DMS153 treated with DMSO at 0.1 percent for 48 hours (cell line): ENCODE measurements around the gene BMPR1B.
"Not testable (repeated sequence)": the region's sequence is repeated elsewhere in the genome, so short reads cannot be mapped to it uniquely, and the experiment has no call there.

ENCODE experiments used
- DNase-seq: peaks from one replicate; lab custom pipeline; 2025; ENCODE audit not compliant: unreplicated experiment; lab: John Stamatoyannopoulos, UW

Gene BMPR1B

GRCh38 chr4:95020521-95020920, 262.8 kb downstream of the BMPR1B start:
- DNase-seq, result no peak

GRCh38 chr4:95021099-95021498, 263.3 kb downstream of the BMPR1B start:
- DNase-seq, result no peak

- no peak for DNase-seq
Observed at GRCh38 chr4:95023110-95023509, 265.4 kb downstream of the BMPR1B start.

DNA sequence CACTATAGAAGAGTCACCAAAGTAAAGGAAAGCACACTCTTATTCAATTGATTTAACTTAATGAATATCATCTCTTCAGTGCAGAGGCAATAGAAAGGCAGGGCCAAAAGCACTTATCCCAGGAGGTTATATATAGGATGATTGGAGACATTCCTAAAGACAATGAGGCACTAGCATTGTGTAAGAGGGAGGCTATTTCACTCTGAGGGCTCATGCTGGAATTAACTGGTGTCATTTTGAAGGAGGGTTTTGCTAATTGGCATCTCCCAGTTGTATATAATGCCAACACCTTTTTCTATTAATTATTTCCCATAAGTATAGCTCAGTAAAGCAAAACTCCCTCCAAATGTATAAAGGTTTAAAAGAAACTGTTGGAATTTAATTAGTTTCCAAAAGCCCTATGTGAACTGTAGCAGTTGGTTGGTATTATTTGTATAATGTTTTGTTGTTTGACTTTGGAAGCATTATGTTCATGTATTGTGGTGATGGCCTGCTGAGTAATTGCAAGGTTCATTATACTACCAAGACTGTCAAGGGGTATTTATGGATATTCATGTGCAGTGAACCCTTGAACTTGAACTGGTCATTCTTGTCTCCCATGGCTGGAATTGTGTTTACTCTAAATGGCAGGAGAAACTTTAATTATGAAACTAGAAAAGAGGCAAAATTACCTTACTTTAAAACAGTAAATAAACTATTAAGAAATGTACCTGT, 270.3 kb downstream of the BMPR1B start:
- no peak for DNase-seq

- DNase-seq, result no peak
Observed at GRCh38 chr4:95038791-95039190, 281.0 kb downstream of the BMPR1B start.

GRCh38 chr4:95044324-95044837, 286.6 kb downstream of the BMPR1B start:
- DNase-seq, result no peak

- DNase-seq, result no peak
Observed at GRCh38 chr4:95045429-95045828, 287.7 kb downstream of the BMPR1B start.

DNA sequence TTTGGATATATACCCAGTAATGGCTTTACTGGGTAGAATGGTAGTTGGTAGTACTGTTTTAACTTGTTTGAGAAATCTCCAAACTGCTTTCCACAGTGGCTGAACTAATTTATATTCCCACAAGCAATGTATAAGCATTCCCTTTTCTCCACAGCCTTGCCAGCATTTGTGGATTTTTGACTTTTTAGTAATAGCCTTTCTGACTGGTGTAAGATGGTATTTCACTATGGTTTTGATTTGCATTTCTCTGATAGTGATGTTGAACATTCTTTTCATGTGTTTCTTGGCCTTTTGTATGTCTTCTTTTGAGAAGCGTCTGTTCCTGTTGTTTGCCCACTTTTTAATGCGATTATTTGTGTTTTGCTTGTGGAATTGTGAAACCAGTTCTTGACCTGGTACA, 290.5 kb downstream of the BMPR1B start:
- DNase-seq, result no peak

- DNase-seq, result no peak
Observed at GRCh38 chr4:95049551-95050233, 291.9 kb downstream of the BMPR1B start.

DNA sequence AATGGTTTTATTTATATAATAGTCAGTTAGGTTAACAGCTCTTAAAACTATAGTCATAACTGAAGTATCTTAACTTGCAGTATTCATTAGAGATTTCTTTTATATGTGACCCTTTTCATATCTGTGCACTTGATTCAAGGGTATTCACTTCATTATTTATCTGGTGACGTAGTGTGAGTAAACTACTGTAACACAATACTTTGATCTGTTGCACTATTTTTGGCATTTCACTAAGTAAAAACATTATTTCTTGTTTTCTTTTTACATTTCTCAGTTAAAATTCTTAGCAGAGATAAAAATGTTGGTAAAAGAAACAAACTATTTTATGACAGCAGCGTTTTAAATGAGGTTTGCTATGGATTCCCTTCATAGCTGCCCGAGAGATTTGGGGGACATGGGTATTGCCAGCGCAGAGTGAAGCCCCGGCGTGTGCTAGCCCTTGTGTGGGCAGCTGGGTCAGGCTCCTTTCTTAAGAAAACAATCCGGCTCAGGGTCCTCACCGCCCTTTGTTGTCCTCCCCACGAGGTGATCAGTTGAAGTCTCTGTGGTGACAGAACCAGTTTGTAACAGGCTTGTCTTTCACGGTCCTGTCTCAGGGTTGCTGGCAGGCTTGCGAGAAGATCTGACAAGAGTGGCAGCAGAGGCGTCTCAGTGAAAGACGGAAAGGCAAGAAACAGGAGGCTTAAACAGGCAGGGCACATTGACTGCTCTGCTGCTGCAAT, 293.4 kb downstream of the BMPR1B start:
- no peak for DNase-seq

DNA sequence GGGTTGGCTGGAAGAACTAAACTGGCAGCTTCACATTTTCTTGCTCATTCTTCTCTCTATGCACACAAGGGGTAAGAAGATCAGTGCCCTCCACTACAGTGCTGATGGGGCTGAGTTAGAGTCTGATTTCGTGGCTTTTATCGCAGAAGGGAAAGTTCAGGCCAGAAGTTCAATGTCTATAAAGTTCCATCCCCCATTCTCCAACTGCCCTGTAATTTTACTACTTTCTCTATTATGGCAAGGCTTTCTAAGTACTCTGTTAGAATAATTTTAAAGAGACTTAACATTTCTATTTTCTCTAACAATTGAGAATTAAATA, 293.9 kb downstream of the BMPR1B start:
- no peak for DNase-seq

GRCh38 chr4:95058991-95059390, 301.2 kb downstream of the BMPR1B start:
- no peak for DNase-seq

DNA sequence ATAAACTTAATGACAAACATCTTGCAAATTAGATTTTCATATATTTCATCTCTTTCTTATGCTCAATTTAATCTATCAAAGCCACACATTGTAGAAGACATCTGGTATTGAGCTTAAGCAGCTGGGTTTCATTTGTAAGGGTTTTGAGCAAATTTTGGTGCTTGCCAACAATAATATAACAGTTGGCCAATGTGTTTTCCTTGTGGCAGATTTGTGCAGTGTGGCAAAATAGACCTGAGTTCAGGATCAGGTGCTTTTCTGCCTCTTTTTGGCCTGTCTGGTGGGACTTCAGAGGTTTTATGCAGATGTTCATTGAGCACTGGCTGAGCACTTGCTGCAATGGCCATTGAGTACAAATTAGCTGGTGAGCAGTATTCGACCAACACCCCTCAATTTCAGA, 301.9 kb downstream of the BMPR1B start:
- DNase-seq, result no peak

- no peak for DNase-seq
Observed at GRCh38 chr4:95061220-95061619, 303.5 kb downstream of the BMPR1B start.

DNA sequence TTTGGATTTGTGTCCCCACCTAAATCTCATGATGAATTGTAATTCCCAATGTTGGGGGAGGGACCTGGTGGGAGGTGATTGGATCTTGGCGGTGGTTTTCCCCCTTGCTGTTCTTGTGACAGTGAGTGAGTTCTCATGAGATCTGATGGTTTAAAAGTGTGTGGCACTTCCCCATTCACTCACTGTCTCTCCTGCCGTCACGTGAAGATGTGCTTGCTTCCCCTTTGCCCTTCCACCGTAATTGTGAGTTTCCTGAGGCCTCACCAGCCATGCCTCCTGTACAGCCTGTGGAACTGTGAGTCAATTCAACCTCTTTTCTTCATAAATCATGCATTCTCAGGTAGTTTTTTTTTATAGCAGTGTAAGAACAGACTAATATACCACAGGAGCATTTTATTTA, 304.0 kb downstream of the BMPR1B start:
- DNase-seq, result not testable (repeated sequence)

- DNase-seq, result no peak
Observed at GRCh38 chr4:95066050-95066449, 308.3 kb downstream of the BMPR1B start.

DNA sequence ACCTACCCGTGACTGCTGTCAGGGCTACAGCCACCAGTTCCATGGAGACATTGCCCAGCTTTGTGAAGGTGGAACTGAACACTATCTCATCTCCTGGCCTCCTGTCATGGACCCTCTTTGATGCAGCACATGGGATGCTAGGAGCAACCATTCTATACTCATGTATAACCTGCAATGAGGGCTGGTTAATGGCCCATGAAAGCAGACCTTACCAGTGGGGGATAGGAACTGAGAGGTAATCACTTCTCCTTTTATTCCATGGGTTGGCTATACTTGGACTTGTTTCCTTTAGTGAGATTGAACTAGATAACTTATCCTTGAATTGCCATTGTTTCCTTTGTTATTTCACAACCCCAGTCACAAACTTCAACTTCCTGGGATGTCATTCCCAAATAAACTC, 310.6 kb downstream of the BMPR1B start:
- no peak for DNase-seq

DNA sequence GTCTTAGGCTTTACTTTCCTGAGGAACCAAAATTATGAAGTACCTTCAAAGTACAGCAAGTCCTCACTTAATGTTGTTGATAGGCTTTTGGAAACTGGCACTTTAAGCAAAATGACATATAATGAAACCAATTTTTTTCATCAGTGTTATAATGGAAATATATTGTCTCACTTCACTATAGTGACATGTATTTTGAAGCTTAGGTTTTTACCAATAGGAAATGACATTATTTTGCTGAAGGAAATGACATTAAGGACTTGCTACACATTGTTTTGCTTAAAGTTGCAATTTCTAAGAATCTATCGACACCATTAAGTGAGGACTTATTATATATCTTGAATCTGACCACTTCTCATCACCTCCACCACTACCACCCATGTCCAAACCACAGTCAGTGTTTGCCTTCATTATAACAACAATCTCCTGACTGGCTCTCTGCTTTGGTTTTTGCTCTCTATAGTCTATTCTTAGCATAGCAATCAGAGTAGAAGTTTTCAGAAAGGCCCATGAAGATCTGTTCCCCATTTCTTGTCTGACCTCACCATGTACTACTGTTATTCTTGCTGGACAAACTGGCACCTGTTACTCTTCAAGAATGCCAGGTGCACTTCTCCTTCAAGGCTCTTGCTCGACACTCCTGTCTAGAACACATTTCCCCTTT, 311.2 kb downstream of the BMPR1B start:
- no peak for DNase-seq

GRCh38 chr4:95071851-95072250, 314.1 kb downstream of the BMPR1B start:
- DNase-seq, result no peak

GRCh38 chr4:95073646-95074045, 315.9 kb downstream of the BMPR1B start:
- no peak for DNase-seq

DNA sequence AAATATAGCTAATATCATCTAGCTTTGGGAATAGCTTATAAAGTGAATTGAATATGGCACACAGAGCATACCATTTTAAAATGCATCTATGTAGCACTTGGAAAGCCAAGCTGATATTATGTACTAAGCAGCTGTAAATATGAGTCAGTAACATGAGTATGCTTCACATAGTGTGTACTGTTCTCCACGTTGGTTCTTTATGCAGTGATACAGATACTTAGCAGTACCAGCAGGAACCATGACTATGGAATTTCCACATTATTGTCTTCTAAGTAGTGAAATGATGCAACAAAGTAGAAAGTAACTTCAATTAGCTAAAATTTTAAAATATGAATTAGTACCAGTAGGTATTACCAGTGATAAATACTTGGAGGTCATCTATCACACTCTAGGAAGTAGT, 320.1 kb downstream of the BMPR1B start:
- no peak for DNase-seq

DNA sequence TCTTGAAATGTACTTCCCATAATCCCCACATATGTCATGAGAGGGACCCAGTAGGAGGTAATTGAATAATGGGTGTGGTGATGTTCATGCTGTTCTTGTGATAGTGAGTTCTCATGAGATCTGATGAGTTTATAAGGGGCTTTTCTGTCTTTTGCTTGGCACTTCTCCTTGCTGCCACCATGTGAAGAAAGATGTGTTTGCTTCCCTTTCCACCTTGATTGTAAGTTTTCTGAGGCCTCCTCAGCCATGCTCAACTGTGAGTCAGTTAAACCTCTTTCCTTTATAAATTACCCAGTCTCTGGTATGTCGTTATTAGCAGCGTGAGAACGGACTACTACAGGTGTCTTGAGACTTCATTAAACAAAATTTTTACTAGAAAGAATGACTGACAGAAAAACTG, 323.2 kb downstream of the BMPR1B start:
- DNase-seq, result no peak
